HG02588 (cell line): Measurements from ENCODE around the gene UNC5A.

Source experiments
- ATAC-seq: cut with Tn5 transposase; IDR thresholded peaks from one replicate; pipeline ENCODE4 v1.9.1; 2021; ENCODE audit warnings: mild to moderate bottlenecking, moderate library complexity; ENCODE audit not compliant: unreplicated experiment

Gene UNC5A

GRCh38 chr5:176799488-176799887 is 10.9 kb upstream of the UNC5A start:
- ATAC-seq = no peak

DNA sequence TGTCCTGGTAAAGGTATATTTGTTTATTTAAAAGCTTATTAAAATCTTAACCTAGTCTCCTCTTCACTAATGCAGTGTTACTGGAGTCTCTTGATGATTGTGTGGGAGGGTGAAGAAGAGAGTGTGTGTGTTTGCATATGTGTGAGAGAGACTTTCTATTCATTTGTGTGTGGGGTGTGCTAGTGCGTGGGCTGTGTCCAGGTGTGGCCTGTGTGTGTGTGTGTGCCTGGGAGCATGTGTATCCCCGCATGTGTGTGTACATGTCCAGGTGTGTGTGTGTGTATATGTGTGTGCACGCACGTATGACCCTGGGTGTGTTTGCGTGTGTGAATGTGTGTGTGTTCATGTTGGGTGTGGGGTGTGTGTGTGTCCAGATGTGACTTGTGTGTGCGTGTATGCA is 10.3 kb upstream of the UNC5A start:
- ATAC-seq = no peak

DNA sequence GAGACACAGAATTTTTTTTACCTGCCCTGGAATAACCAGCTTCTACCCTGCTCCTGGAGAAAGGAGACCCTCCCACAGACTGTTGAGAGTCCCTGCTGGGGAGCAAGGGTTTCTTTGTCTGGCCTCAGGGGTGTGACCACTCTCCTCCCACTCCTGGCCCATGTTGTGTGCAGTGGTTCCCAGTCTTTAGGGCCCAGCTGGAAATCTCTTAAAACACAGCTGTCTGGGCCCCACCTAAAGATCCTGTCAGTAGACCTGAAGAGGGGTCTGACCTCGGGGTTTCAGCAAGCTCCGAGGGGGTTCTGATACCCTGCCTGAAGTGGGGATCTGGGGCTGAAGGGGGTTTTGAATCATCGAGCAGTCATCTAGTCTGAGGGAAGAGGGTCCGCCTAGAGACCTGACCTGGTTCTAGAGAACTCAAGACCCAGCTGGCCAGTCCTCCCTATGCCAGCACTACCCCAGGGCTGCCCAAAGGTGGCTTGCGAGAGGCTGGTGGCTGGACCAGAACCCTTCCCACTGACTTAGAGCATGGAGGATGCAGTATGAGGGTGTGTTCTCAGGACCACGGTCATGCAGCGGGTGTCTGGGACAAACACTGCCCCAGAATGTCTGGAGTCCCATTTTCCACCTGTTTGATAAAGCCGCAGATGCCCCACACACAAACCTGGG is 8.1 kb upstream of the UNC5A start:
- no peak for ATAC-seq

- no peak for ATAC-seq
These were observed 7.1 kb upstream of the UNC5A start for GRCh38 chr5:176803068-176803942.

- no peak for ATAC-seq
These were observed 6.3 kb upstream of the UNC5A start for GRCh38 chr5:176803943-176804498.

GRCh38 chr5:176806137-176806536 is 4.2 kb upstream of the UNC5A start:
- no peak for ATAC-seq

- no peak for ATAC-seq
These were observed 747 bp upstream of the UNC5A start for GRCh38 chr5:176809544-176810080.

GRCh38 chr5:176810687-176811501 is 535 bp downstream of the UNC5A start:
- ATAC-seq = no peak

- no peak for ATAC-seq
These were observed 2.2 kb downstream of the UNC5A start for GRCh38 chr5:176812269-176813259.

DNA sequence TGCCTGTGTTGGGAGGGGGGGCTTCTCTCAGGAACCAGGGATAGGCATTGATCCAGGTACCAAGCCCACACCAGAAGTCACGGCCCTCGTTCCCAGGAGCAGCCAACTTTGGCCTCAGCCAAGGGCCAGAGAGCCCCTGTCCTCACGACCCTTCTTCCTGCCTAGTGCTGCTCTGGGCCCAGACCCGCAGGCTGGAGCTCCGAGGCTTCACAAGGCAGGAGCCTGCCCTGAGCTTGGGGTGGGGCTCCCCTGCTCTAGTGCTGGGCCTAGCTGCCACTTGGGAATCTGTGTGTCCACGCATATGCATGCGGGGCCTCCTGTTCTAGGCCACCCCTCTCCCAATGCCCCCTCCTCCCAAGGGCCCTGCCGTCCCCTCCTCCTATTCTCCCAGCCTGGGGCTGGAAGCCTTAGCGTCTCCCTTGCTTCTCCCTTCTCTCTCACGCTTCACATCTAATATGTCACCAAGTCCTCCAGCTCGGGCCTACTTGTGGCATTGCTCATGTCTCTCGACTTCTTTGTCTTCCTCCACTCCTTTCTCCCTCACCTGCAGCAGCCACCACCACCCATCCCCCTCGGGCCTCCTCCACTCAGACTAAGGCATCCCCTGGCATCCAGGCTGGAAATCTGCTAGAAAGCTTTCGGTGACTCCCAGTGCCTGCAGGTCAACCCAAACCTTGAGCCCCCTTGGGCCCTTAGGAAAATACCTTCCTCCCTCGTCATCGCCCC is 3.4 kb downstream of the UNC5A start:
- no peak for ATAC-seq

GRCh38 chr5:176814313-176814685 is 3.9 kb downstream of the UNC5A start:
- no peak for ATAC-seq

- ATAC-seq = no peak
These were observed 4.6 kb downstream of the UNC5A start for GRCh38 chr5:176814836-176815438.

DNA sequence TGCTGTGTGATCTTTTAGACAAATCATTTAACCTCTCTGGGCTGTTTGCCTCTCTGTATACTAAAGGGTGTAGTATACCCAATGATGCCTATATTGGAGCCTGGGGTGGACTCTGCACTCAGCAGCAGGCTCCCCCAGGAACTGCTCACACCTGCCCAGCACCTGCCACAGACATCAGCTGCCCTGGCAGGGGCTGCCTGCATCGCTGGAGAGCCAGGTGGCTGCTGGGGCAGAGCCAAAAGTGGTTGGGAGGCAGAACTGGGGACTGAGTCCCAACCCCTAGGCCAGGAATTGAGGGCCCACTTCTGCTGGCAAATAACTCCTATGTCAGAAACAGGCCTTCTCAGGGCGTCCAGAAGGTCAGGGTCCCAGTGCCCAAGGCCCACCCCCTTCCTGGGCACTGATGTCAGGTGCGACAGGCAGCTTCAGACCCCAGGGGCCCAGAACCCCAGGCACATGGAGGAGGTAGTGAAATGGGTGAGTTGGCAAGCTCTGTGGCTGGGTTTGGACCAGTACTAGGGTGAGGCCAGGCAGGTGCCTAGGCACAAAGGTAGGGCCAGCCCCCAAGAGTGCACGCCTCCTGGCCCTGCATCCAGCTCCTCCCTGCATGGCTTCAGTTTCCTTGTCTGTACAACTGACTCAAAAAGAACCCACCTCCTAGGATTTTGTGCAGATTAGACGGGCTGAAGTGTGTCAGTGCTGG is 5.8 kb downstream of the UNC5A start:
- no peak for ATAC-seq

GRCh38 chr5:176816791-176817347 is 6.5 kb downstream of the UNC5A start:
- ATAC-seq = no peak

- ATAC-seq = no peak
These were observed 7.0 kb downstream of the UNC5A start for GRCh38 chr5:176817369-176817840.

DNA sequence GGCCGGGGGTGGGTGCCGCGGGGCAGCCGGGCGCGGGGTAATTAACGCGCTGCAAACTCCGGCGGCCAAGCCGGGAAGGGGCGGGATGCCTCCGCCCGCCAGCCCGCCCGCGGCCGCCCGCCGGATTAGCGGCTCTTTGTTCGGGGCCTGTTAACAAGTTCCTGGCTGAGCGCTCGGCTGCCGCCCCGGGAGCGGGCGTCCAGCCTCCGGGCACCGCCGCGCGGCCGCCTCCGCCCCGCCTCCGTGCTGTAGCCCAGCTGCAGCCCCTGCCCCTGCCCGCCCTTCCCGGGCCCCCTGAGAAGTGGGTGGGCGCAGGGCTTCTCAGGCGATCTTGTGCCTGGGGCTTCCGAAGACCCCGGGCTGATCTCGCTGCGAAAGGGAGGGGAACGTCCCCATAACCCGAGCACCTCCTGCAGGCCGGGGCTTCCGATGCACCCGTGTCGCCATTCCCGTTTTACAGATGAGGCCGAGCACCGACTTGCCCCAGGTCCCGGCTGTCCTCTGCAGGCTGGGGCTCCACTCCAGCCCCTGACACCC is 7.5 kb downstream of the UNC5A start:
- peak; percentile 40 for ATAC-seq

- peak; percentile 52 for ATAC-seq
These were observed 8.2 kb downstream of the UNC5A start for GRCh38 chr5:176818391-176819098.
